SU-DHL-6 (cell line): ENCODE data around the gene PHLDB1.

Experiments used
- H2AFZ ChIP-seq: fragments of 200-600 bp; sonication (generic); 2 replicates; pipeline ENCODE4 v1.6.1; 2014; ENCODE audit warnings: low read depth, mild to moderate bottlenecking, moderate library complexity, mixed read lengths, antibody characterized with exemption, low read length; ENCODE audit not compliant: severe bottlenecking
- H3F3A ChIP-seq: fragments of 200-600 bp; shearing (Covaris generic); 2 replicates; pipeline ENCODE4 v1.6.0; 2016; ENCODE audit warnings: antibody characterized with exemption, mild to moderate bottlenecking; ENCODE audit not compliant: insufficient read depth
- H3K27ac ChIP-seq: fragments of 200-600 bp; sonication (generic); 2 replicates; pipeline ENCODE4 v1.5.1; 2016; ENCODE audit warnings: low read depth, mild to moderate bottlenecking, low read length, moderate library complexity, mixed read lengths
- H3K27me3 ChIP-seq: fragments of 200-600 bp; sonication (generic), shearing (Covaris generic); 2 replicates; pipeline ENCODE4 v1.6.0; 2014; ENCODE audit warnings: mild to moderate bottlenecking, low read length
- H3K36me3 ChIP-seq: fragments of 200-600 bp; sonication (generic); 2 replicates; pipeline ENCODE4 v1.6.1; 2014; ENCODE audit warnings: mild to moderate bottlenecking, low read length, mixed read lengths
- H3K4me2 ChIP-seq: fragments of 300-600, 200-600 bp; shearing (Covaris generic), sonication (generic); 2 replicates; pipeline ENCODE4 v1.6.0; 2014; ENCODE audit warnings: low read length, low read depth, mild to moderate bottlenecking; ENCODE audit not compliant: poor library complexity, severe bottlenecking
- H3K4me3 ChIP-seq: fragments of 200-600 bp; sonication (generic); 2 replicates; pipeline ENCODE4 v1.5.1; 2014; ENCODE audit warnings: antibody characterized with exemption, low read length, mild to moderate bottlenecking, mixed read lengths; ENCODE audit not compliant: insufficient read depth, poor library complexity, severe bottlenecking
- H3K79me2 ChIP-seq: fragments of 200-600 bp; sonication (generic); 2 replicates; pipeline ENCODE4 v1.6.1; 2014; ENCODE audit warnings: mild to moderate bottlenecking, low read length, moderate library complexity; ENCODE audit not compliant: insufficient read depth
- H3K9ac ChIP-seq: fragments of 200-600 bp; sonication (generic); 2 replicates; pipeline ENCODE4 v1.7.0; 2014; ENCODE audit warnings: mild to moderate bottlenecking, low read length
- H3K9me2 ChIP-seq: fragments of 200-600 bp; sonication (generic); replicated peaks from 2 replicates; pipeline ENCODE4 v1.6.1; 2014; ENCODE audit warnings: low read length; ENCODE audit not compliant: insufficient read depth
- H3K9me3 ChIP-seq: fragments of 200-600 bp; sonication (generic); 2 replicates; pipeline ENCODE4 v1.6.1; 2014; ENCODE audit warnings: low read length, mixed read lengths; ENCODE audit not compliant: insufficient read depth
- H4K20me1 ChIP-seq: fragments of 200-600 bp; sonication (generic); 2 replicates; pipeline ENCODE4 v1.6.1; 2014; ENCODE audit warnings: low read depth, mild to moderate bottlenecking, antibody characterized with exemption, low read length, moderate library complexity, mixed read lengths
- EZH2phosphoT487 ChIP-seq: fragments of 200-600 bp; sonication (generic), shearing (Covaris generic); conservative IDR thresholded peaks from 2 replicates; pipeline ENCODE4 v1.6.1; 2018; ENCODE audit warnings: mild to moderate bottlenecking, antibody characterized with exemption, low read length, moderate library complexity, mixed read lengths
- TF ChIP-seq, protein P1 (sequence below): fragments of 200-600 bp; sonication (generic); IDR thresholded peaks from one replicate; pipeline ENCODE4 v1.5.1; 2017; ENCODE audit warnings: antibody characterized with exemption, mild to moderate bottlenecking, low read length, moderate library complexity; ENCODE audit not compliant: insufficient read depth, poor library complexity, severe bottlenecking

PHLDB1 gene

DNA sequence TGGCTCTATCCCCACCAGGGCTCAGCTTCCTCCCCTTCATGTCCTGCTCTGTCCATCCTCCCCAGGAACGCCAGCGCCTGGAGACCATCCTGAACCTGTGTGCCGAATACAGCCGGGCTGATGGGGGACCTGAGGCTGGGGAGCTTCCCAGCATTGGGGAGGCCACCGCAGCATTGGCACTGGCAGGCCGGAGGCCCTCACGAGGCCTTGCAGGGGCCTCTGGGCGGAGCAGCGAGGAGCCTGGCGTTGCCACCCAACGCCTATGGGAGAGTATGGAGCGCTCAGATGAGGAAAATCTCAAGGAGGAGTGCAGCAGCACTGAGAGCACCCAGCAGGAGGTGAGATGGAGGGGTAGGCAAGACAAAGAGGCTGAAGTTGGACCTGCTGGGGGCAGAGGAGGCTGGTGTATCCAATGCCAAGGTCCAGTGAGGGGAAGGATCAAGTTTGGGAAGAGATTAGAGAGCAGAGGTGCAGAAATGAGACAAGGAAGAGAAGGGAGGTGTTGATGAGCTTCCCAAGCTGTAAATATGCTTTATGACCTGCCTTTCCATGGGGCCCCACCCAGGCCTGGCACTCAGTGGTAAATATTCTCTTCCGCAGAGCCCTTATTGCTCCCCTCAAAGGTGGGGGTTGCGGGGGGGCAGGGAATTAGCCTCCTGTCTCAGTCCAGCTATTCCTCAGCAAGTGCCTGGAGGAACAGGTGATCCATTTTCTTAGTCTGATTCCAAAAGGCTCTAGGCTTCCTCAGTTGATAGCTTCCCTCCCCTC is 23.9 kb downstream of the PHLDB1 start:
- no peak overlapping the region for H3K4me2 ChIP-seq
- no peaks in the 10 kb centered on the region for H3F3A ChIP-seq
- no peaks in the 10 kb centered on the region for H3K79me2 ChIP-seq
- H3K9me2 ChIP-seq = no peaks in the 10 kb centered on the region
- H3K4me3 ChIP-seq = no peak overlapping the region
- no peak overlapping the region for H3K27ac ChIP-seq
- no peaks in the 10 kb centered on the region for H3K36me3 ChIP-seq
- H4K20me1 ChIP-seq = no peaks in the 10 kb centered on the region
- no peaks in the 10 kb centered on the region for H3K9me3 ChIP-seq
- no peak overlapping the region for H3K9ac ChIP-seq
- TF ChIP-seq, protein P1, sequence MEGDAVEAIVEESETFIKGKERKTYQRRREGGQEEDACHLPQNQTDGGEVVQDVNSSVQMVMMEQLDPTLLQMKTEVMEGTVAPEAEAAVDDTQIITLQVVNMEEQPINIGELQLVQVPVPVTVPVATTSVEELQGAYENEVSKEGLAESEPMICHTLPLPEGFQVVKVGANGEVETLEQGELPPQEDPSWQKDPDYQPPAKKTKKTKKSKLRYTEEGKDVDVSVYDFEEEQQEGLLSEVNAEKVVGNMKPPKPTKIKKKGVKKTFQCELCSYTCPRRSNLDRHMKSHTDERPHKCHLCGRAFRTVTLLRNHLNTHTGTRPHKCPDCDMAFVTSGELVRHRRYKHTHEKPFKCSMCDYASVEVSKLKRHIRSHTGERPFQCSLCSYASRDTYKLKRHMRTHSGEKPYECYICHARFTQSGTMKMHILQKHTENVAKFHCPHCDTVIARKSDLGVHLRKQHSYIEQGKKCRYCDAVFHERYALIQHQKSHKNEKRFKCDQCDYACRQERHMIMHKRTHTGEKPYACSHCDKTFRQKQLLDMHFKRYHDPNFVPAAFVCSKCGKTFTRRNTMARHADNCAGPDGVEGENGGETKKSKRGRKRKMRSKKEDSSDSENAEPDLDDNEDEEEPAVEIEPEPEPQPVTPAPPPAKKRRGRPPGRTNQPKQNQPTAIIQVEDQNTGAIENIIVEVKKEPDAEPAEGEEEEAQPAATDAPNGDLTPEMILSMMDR = no peak
- TF ChIP-seq EZH2phosphoT487 = no peak
- no peak overlapping the region for H2AFZ ChIP-seq
- no peaks in the 10 kb centered on the region for H3K27me3 ChIP-seq

DNA sequence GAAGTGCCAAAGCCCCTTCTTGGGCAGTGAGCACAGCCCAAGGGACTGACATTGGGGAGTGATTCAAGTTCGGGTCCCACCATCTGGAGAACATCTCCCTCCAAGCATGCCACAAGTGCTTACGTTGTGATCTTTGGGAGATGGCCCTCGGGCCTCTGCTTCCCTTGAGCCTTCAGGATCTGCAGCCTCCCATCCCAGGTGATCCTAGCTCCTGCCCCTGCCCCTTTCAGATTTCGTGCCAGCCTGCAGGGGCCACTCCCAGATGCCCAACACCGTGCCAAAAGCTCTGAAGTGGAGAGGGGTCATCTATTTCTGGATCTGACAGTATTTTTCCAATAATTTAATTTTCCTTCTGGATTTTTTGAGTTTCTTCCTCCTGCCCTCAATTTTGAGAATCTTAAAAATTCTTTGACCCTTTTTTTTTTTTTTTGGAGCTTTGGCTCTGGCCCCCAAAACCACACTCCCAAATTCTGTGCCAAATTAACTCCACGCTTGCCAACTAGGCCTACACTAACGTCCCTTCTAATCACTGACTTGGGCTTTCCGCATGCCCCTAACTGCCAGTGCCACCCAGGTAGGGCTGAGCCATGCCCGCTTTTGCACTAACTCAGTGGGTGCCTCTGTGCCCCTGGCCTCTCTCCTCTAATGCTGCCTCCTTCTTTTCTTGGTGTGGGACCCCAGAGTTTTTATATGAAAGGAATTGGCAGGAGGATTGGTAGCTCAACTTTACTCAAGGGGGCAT is 25.3 kb downstream of the PHLDB1 start:
- Histone ChIP-seq H2AFZ (no peak overlapping the region), H3K4me3 (no peak overlapping the region), H3F3A (no peaks in the 10 kb centered on the region), H3K36me3 (no peaks in the 10 kb centered on the region), H3K27me3 (no peaks in the 10 kb centered on the region), H3K9ac (no peak overlapping the region), H3K27ac (no peak overlapping the region), H3K9me2 (no peaks in the 10 kb centered on the region), H3K79me2 (no peaks in the 10 kb centered on the region), H3K4me2 (no peak overlapping the region), H3K9me3 (no peaks in the 10 kb centered on the region), H4K20me1 (no peaks in the 10 kb centered on the region)
- TF ChIP-seq, protein P1 = no peak
- TF ChIP-seq EZH2phosphoT487 = no peak

DNA sequence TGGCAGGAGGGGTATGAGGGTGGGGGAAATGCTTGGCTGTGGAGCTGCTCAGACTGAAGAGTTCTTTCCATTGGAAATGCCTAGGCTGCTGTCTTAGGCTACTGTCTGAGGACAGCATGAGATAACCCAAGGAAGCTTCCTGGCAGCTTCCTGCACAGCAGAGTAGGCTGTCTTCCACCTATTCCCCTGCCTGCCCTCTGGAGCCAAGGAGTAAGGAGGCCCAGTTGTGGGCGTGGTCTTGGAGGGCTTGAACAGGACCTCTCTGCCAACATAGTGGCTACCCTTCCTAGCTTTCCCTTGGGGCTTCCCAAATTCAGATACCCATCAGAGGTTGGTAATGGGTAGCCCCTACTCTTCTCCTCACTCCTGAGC is 25.9 kb downstream of the PHLDB1 start:
- no peaks in the 10 kb centered on the region for H3F3A ChIP-seq
- no peak overlapping the region for H3K4me3 ChIP-seq
- no peaks in the 10 kb centered on the region for H3K36me3 ChIP-seq
- no peak overlapping the region for H3K27ac ChIP-seq
- H3K27me3 ChIP-seq = no peaks in the 10 kb centered on the region
- no peaks in the 10 kb centered on the region for H3K9me2 ChIP-seq
- no peak overlapping the region for H3K4me2 ChIP-seq
- H4K20me1 ChIP-seq = no peaks in the 10 kb centered on the region
- TF ChIP-seq EZH2phosphoT487 = no peak
- TF ChIP-seq, protein P1 = no peak
- no peak overlapping the region for H2AFZ ChIP-seq
- no peaks in the 10 kb centered on the region for H3K79me2 ChIP-seq
- H3K9ac ChIP-seq = no peak overlapping the region
- H3K9me3 ChIP-seq = no peaks in the 10 kb centered on the region
